ENCODE measurements around the gene GID8. TPM values are rescaled to one million over a fixed set of nuclear protein-coding genes. Genes with fewer than 3 reads are reported as not detected.

GID8 gene
- total and polyA plus RNA-seq, 5 donors: 8.9 to 22.1 (median 19.7) TPM

DNA sequence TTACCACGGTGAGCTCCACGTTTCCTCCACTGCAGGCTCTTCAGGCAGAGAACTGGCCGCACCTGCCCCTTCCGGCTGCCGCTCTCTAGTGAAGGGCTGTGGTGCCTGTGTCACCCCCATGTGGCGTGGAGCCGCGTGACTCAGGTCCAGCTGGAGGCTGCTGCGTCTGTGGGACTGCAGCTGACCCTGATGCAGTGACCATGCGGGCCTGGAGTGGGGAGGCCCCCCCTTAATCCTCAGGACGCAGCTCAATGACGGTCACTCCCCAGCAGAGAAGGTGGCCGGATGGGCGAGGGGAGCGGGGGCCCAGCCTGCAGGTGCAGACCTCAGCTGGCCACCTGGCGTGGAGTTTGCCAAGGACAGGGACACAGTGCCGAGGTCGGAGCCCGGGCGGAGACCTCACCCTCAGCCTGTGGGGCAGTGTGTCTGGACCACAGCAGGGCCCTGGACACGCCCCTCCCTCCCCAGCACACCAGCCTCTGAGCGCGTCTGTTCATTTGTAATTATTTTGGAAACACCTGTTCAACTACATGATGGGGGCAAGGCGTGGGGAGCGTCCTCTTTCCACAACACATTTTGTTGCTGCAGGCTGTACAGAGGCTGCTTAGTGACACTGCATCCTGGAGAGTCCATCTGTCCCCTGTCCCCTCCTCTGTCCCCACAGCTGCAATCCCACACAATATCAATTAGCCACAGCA, 58.1 kb downstream of the GID8 start:
- no peaks in the 10 kb centered on the region for H3K9me3 ChIP-seq (ENCODE audit: control insufficient read depth, low read length)
- no peak for ATAC-seq
- H3K4me3 ChIP-seq (ENCODE audit: low read length): no peak overlapping the region
- peak in 1 of 3 donors; percentile 14 for DNase-seq
- intact Hi-C loops (cut with DNase I): no loop called here
- no peak overlapping the region for H3K27ac ChIP-seq (ENCODE audit: low read length)
- no peaks in the 10 kb centered on the region for H3K27me3 ChIP-seq (ENCODE audit: control insufficient read depth, insufficient read depth)
- 78% methylated on average over 25 of the region's 25 CpGs for WGBS
- no peaks in the 10 kb centered on the region for H3K4me1 ChIP-seq (ENCODE audit: control insufficient read depth, insufficient read depth, low read length)

DNA sequence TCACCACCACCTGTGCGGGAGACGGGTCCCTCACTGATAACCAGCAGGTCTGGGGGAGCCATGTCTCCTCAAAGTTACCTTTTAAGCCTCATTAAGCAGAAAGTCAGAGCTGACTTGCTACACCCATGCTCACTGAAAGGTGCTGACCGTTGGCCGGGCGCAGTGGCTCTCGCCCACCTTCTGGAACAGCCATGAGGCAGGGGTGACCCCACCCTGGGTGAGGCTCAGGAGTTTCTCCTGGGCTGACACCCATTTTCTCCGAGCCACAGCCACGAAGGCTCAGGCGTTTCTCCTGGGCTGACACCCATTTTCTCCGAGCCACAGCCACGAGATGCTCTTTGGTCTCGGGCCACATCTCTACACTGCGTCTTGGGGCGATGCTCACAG, 58.6 kb downstream of the GID8 start:
- intact Hi-C loops (cut with DNase I): no loop called here
- ATAC-seq (no peak), DNase-seq (peak in 1 of 3 donors; percentile 27)

DNA sequence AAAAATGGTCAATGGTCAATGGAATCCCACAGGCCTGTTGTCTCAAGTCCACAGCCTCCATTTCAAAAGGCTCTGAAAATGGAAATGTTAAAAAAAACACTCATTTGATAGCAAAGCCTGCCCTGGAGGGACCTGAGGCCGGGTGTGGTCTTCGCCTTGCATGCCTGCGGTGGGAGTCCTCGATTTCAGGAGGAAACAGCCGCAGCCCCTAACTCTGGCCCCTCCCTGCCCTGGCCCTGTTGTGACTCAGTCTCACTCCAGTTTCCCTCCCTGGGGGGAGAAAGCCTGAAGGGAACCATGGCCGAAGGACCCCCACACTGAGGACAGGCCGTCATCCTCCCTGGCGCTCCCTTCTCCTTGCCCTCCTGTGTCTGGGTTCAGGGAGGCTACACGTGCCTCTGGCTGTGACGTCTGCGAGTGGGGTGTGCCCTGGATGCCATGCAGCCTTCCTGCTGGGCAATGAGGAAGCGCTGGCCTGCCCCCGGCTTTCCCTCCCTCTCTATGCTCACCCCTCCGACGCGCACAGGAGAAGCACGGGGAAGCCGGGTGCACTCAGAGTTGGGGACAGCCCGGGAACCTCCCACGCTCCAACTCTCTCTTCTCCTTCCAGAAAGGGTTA, 59.6 kb downstream of the GID8 start:
- Histone ChIP-seq H3K4me1 (ENCODE audit: control insufficient read depth, insufficient read depth, low read length) (no peaks in the 10 kb centered on the region), H3K4me3 (ENCODE audit: low read length) (no peak overlapping the region), H3K9me3 (ENCODE audit: control insufficient read depth, low read length) (no peaks in the 10 kb centered on the region), H3K27ac (ENCODE audit: low read length) (no peak overlapping the region), H3K27me3 (ENCODE audit: control insufficient read depth, insufficient read depth) (no peaks in the 10 kb centered on the region)
- no peak for ATAC-seq
- DNase-seq: peak in 2 of 3 donors; percentile 54 to 59
- 27% methylated on average over 20 of the region's 20 CpGs for WGBS
- intact Hi-C loops (cut with DNase I): no loop called here

More for the DNA sequence above, 58.6 kb downstream of the GID8 start:
- H3K27me3 ChIP-seq (ENCODE audit: control insufficient read depth, insufficient read depth): no peaks in the 10 kb centered on the region
- H3K9me3 ChIP-seq (ENCODE audit: control insufficient read depth, low read length): no peaks in the 10 kb centered on the region
- H3K4me3 ChIP-seq (ENCODE audit: low read length): no peak overlapping the region
- no peak overlapping the region for H3K27ac ChIP-seq (ENCODE audit: low read length)
- H3K4me1 ChIP-seq (ENCODE audit: control insufficient read depth, insufficient read depth, low read length): no peaks in the 10 kb centered on the region
- WGBS: 86% methylated on average over 14 of the region's 14 CpGs

Other genes starting within 250 kb of the GID8 start
- gene NTSR1, start 229.3 kb upstream of the GID8 start, total RNA-seq: under 1 TPM in 1 of 4 donors, not detected in 3; 0.06 TPM
- not detected for gene NTSR1, start 229.3 kb upstream of the GID8 start, polyA plus RNA-seq
- 10 to 100 TPM in 1 of 4 donors, 1 to 10 TPM in 3; 8.3 to 10.9 (median 8.6) TPM for gene MRGBP, start 141.7 kb upstream of the GID8 start, total RNA-seq
- 12.1 TPM for gene MRGBP, start 141.7 kb upstream of the GID8 start, polyA plus RNA-seq
- gene OGFR, start 133.3 kb upstream of the GID8 start, total RNA-seq: 10 to 100 TPM; 21.0 to 29.6 (median 24.2) TPM
- 26.6 TPM for gene OGFR, start 133.3 kb upstream of the GID8 start, polyA plus RNA-seq
- gene COL9A3, start 121.1 kb upstream of the GID8 start, total RNA-seq: 1 to 10 TPM; 4.3 to 6.9 (median 5.6) TPM
- 13.0 TPM for gene COL9A3, start 121.1 kb upstream of the GID8 start, polyA plus RNA-seq
- 1 to 10 TPM; 7.8 to 9.9 (median 8.2) TPM for gene TCFL5, start 76.3 kb upstream of the GID8 start, total RNA-seq
- gene TCFL5, start 76.3 kb upstream of the GID8 start, polyA plus RNA-seq: 5.2 TPM
- 10 to 100 TPM; 38.1 to 42.5 (median 40.0) TPM for gene DIDO1, start 11.6 kb upstream of the GID8 start, total RNA-seq
- gene DIDO1, start 11.6 kb upstream of the GID8 start, polyA plus RNA-seq: 23.3 TPM
- 1 to 10 TPM; 1.5 to 4.8 (median 2.2) TPM for gene SLC17A9, start 14.6 kb downstream of the GID8 start, total RNA-seq
- gene SLC17A9, start 14.6 kb downstream of the GID8 start, polyA plus RNA-seq: 3.1 TPM
- gene BHLHE23, start 68.8 kb downstream of the GID8 start, total RNA-seq: not detected
- gene BHLHE23, start 68.8 kb downstream of the GID8 start, polyA plus RNA-seq: not detected